Stimulated activated CD8-positive, alpha-beta memory T cell treated with anti-CD3 and anti-CD28 coated beads, Interleukin-15, amount 100 ng/mL, for 4 hours (primary cell): ENCODE data around the gene BMERB1.
"Not testable (repeated sequence)": the region's sequence is repeated elsewhere in the genome, so short reads cannot be mapped to it uniquely, and the experiment has no call there.

Experiments used
- DNase-seq, 2 donors: peaks; one replicate each; pipeline ENCODE4 v3.0.0-alpha.2; 2020; ENCODE audit warnings: low read depth in 2 of 2

BMERB1 gene

GRCh38 chr16:15592324-15592723, 157.9 kb downstream of the BMERB1 start:
- no peak for DNase-seq

- DNase-seq, result no peak
Observed at GRCh38 chr16:15593235-15593634, 158.8 kb downstream of the BMERB1 start.

DNA sequence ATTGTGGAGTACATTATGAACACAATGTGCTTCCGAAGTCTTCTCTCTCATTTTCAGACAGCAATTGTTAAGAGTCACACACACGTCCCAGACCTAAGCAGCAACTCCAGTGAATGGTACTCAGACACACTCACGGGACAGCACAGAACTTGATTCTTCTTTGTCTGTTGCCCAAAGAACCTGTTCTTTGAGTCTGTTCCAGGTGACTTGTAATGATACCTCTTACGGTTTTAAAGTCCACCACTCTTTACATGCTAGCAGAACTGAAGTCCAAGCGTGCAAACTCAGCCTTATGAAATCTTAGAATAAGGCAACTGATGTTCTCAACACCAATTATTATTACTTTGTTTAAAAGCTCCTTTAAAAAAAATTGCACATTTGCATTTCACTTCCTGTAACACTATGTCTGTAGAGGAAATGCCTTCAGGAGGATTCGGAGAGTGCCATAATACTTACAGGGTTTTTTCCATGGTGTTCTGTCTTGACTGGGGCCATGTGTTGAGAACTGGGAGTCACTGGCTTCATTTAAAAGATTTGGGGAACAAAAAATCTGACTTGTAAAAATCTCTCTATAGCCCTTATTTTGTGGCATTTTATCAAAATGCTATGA, 160.4 kb downstream of the BMERB1 start:
- no peak for DNase-seq

DNA sequence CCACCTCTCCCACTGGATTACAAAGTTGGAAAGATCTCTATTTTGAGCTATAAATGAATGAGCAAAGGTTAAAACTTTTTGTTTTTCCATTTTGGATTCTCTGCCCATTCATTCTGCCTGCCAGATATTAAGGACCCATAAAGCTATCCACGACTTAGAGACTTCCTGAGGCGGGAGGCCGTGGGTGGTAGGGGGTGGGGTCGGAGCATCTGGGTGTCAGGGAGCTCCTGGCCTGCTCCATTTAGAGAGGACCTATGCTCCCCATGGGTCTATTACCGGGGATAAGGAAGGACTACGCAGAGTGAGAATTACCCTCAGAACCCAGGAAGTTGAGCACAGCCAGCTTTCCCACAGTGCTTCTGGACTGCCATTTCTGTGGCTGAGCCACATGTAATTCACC, 162.7 kb downstream of the BMERB1 start:
- DNase-seq, result no peak

DNA sequence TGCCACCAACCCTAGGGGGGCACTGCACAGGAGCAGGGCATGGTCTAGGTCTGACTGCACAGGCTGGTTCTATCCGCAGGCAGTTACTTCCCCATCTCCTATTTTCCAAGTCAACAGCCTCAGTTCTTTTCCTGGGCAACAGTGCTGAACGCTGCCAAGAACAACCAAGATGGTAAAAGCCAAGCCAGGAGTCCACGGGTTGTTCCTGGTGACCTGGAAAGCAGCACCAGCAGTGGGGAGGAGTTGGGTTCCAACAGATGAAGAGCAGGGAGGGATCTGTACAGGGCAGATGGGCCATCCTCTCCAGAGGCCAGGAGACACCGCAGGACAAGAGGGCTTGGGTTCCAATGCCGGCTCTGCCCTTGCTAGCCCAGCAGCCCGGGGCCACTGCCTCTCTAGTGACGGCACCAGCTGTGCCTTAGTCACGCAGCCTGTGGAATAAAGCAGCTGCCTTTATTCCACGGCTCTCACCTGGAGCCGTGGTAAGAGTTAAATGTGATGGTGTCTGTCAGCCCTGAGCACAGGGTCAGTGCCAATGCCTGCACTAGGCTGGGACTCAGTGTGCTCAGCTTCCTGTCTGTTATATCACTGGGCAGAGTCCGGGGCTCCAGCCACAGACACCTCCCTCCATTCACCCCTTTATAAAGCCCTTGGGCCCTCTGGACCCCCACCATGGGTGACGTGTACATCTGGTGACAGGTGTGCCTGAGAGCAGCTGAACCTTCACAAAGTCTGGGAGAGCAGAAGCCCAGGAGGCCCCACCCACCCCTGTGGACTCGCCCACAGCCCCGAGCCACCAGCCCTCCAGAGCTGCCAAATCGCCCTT, 163.6 kb downstream of the BMERB1 start:
- no peak for DNase-seq

GRCh38 chr16:15598648-15599190, 164.3 kb downstream of the BMERB1 start:
- no peak for DNase-seq

DNA sequence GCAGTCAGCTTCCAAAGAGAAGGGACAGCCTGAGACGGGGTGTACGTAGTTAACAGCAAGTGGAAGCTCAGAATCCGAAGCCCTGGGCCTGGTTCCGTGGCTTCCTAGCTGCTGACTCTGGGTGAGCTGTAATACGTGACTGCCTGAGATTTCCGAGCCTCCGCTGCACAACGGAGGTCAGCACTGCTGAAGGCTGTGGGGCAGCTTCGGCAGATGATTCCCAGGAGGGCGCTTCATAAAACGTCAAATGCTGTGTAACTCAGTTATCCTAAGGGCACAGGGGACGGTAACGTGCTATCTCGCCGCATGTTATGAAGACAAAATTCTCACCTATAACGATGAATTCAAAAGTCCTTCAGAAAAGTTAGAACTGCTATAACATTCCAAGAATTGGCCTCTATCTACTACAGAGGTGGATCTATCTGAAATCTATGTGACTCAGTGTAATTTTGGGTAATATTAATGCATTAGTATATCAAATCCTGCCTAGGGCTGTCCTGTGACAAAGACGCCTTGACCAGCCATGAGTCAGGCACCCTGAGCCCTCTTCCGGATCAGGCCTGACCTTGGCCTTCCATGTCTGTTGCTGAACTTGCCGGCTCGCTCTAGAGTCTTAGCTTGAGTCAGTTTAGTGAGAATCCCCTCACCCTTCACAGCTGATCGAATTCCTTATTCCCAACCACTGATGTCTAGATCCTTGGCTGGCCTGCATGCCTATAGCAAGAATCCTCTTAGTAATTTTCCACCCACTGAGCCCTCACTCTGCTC, 165.1 kb downstream of the BMERB1 start:
- no peak for DNase-seq

DNA sequence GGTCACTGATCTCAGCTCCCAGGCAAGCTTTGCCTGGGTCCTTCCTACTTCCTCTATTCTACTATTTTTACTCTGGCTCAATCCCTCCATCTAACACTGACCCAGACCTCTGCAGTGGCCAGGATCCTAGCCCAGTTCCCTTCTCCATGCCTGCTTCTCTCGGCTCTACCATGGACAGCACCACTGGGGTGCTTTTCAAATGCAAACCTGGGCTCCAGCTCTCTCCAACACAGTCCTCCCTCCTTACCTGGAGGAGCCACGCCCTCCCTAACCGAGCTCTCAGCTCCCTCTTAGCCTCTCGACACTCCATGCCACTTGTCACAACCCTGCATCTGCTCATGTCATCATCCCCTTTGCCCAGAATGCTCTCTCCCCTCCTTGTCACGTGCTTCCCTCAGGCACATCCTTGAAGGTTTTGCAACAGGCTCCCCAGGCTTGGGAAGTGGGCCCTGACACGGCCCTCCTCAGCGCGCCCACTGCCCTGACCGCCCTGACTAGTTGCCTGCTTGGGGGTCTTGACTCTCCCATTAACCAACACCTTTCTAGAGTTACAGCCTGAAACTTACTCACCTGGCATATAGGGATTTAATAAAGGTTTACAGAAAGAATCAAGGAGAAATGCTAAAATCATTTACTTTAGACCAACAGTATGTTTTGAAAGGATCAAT, 167.0 kb downstream of the BMERB1 start:
- DNase-seq, result no peak

DNA sequence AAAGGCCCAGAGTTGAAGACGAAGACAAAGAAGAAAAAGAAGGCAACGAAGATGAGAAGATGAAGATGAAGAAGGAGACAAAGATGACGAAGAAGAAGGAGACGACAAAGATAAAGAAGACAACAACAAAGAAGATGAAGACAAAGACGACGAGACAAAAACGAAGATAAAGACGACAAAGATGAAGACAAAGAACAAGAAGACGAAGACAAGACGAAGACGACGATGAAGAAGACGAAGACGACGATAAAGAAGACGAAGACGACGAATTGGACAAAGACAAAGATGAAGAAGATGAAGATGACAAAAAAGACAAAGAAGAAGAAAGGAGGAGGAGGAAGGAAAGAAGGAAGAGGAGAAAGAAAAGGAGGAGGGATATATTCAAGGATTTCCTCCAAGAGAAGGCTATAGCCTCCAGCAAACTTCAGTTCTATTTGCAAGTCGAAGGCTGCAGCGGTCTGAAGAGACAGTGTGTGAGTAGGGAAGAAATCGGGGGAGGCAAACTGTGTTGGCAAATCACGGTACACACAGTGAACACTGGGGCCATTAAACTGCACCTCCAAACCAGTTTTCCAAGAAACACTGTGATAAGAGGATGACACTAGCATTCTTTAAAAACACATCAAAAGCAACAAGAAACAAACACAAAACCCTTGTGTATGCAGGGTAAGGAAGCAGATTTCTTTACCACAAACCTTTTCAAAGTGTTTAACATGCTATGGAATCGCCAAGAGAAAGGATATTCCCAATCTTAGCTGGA, 168.1 kb downstream of the BMERB1 start:
- no peak for DNase-seq

DNA sequence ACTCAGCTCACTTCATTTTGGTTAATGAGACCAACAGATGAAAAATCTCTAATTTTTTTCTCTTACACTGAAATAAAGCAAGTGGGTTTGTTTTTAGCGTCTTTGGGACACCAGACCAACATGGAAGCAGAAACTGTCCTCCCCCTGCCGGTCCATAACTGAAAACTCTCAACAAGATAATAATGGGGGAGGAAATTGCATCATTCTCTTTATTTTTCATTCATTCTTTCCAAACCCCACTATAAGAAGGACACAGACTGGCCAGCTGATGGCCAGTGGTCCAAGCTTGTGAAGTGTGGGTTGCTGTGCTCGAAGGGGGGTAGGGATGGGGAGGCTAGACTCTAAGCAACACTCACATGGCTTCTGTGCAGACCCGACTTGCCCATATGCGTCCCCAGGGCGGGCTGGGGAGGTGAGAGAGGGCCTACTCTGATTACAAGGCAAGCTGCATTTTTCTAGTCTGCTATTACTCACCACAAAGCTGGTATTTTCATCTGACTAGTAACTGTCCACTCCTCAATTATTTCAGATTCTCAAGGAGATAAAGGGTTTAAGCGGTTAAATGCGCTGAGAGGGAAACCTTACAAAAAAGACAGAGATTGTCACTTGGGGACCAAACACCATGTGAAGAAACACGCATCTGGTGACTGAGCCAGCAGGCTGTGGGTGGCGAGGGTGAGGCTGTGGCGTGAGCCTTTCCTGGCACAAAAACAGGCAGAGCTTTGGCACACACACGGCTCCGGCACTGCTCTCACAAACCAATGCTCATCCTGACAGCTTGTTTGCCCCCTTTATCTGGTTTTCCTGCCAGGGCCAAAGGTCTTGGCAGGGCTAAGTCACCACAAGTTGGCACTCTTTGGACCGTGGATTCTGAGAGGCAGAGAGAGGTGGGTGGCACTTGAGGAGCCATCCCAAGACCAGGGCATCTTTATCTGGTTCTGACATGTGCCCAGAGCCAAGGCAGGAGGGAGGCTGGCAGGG, 170.4 kb downstream of the BMERB1 start:
- no peak for DNase-seq

DNA sequence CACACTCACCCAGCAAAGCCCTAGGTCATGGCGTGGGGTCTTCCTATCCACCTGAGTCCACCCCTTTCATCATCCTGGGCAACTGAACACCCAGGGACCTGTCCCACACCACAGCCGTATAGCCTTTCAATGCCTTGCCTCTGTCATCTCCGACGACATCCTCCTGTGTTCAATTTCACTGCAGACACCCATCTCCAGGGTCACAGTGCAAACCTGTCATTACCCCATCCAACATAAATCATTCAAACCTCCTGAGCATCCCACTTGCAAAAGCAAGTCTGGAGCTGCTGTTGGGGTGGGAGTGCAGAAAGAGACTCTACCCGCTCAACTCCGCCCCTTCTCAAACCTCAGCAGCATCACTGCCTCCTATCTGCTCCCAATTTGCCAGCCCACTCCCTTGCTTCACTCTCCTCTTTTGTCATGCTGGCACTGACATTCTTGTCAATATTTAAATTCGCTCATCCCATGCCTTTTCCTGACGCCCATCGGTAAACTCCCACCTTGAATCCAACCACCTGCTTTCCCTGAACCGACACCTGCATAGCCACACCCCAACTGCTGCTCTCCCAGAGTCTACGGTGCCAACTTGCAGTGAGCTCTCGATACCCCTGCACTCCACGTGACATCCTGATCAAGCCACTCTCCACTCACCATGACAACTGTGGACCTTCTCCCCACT, 171.6 kb downstream of the BMERB1 start:
- DNase-seq, result no peak

DNA sequence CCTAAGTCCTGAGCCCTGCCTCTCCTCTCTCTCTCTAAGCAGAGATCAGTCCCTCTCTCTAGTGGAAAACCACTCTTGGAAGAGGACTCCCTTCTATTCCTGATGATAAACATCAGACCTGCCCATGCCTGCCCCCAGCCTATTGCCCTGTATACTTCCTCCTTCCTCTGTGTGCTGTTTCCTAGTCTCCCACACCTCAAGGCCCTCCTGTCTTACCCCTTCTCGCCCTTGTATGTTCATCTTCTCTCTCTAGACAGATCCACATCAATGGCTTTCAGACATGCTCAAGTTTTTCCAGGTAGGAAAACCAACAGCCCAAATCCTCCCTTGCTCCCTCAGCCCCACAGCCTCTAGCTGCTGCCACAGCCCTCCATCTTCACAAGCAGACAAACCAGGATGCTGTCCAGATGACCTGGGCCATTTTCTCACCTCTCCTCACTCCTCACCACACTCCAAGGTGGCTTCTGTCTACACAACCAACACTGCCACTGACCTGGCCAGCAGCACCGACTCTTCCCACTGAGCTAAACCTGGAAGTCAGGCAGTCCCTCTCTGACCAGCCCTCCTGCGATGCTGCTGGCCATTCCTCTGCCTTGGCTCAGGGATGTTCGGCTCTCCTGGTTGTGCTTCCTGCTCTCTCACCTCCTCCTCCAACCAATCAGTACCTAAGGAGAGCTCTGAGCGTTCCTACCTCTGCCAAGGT, 172.3 kb downstream of the BMERB1 start:
- no peak for DNase-seq

GRCh38 chr16:15607221-15607699, 172.9 kb downstream of the BMERB1 start:
- DNase-seq, result not testable (repeated sequence)

DNA sequence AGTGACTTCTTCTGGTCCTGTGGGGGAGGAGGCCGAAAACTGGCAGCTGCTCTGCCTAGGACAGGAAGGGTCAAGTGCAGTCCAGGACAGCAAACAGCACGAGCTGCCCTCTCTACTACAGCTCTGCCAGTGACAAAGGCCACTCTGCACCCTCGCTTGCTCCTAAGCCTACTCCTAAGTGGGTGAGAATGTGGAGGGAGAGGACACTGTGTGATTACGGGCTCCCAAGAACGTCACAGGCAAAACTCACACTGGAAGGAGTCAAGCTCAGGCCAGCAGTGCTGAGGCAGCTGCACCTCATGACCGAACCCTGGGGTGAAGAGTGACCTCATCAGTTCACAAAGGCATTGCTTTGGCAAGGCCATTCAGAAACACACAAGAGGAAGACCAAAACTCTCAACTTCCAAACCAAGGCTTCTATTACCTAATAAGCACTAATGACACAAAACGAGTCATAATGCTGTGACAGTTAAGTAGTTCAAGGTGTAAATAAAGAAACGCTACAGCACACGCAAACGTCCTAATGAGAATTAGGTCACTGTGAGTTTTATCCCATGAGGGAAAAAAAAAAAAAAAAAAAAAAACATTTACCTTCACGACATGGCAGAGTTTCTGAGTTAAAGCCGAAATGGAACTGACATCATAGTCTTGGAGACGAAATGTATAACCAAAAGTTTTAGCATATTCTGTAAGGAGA, 173.5 kb downstream of the BMERB1 start:
- DNase-seq, result no peak

- DNase-seq, result no peak
Observed at GRCh38 chr16:15608398-15609285, 174.3 kb downstream of the BMERB1 start.

GRCh38 chr16:15609286-15609649, 174.9 kb downstream of the BMERB1 start:
- no peak for DNase-seq

DNA sequence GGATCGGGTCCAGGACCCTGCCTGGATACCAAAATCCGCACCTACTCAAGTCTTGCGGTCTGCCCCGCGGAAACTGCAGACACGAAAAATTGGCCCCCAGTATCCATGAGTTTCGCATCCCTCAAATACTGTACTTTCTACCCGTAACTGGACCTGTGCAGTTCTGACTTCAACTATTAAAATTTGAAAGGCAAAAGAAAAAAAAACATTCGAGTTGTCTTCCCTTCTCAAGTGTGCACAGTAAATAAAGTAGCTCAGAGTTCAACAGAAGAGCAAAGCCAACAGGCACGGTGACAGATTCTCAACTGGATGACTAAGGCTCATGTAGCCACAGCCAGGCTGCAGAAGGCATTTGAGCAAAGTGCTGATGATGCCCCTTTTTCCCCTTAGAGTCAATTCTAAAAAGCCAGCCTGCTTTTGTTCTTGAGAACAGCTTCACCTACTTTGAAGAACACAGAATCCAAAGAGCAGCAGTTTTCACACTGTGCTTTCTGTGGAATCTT, 176.0 kb downstream of the BMERB1 start:
- DNase-seq, result no peak
